Effector memory CD8-positive, alpha-beta T cell (primary cell): ENCODE measurements around the gene SLC35B2.

Experiments used
- ATAC-seq: fragments of 150-1000 bp; cut with Tn5 transposase; replicated peaks from 2 replicates; pipeline ENCODE4 v1.10.0; 2021; ENCODE audit warnings: mild to moderate bottlenecking, moderate library complexity
- DNase-seq, 3 experiments: peaks; one replicate each; pipeline ENCODE4 v3.0.0; 2021
- H3K27ac Mint-ChIP-seq, 2 donors: one replicate each; pipeline ENCODE4 v1.8.0; 2022; ENCODE audit warnings: mild to moderate bottlenecking in 2 of 2, mixed read lengths in 2 of 2, moderate library complexity in 2 of 2
- H3K27me3 Mint-ChIP-seq, 2 donors: one replicate each; pipeline ENCODE4 v1.8.0; 2022; ENCODE audit warnings: mixed read lengths in 2 of 2
- H3K36me3 Mint-ChIP-seq: one replicate; pipeline ENCODE4 v1.8.0; 2022; ENCODE audit warnings: mild to moderate bottlenecking, moderate library complexity, mixed read lengths; ENCODE audit not compliant: insufficient read depth
- H3K4me1 Mint-ChIP-seq, 2 donors: one replicate each; pipeline ENCODE4 v1.8.0; 2022; ENCODE audit warnings: low read depth in 2 of 2, mixed read lengths in 2 of 2
- H3K4me3 Mint-ChIP-seq, 2 donors: one replicate each; pipeline ENCODE4 v1.8.0; 2022; ENCODE audit warnings: mild to moderate bottlenecking in 2 of 2, mixed read lengths in 2 of 2, moderate library complexity in 2 of 2
- H3K9me3 Mint-ChIP-seq, 2 donors: one replicate each; pipeline ENCODE4 v1.8.0; 2022; ENCODE audit warnings: mixed read lengths in 2 of 2
- total RNA-seq, 9 experiments: gene quantifications; one replicate each; lab custom pipeline; 2026; lab: John Stamatoyannopoulos, UW

Gene SLC35B2
- 15.5 to 37.1 (median 28.9) reads per million in 9 experiments for total RNA-seq

- no peaks in the 10 kb centered on the region for H3K9me3 Mint-ChIP-seq
- H3K36me3 Mint-ChIP-seq: peaks cover 85% of the 10 kb centered on the region
- peak; percentile 80 for ATAC-seq
- H3K4me3 Mint-ChIP-seq: peak within 1 kb of the TSS; percentile 85 to 88
- H3K4me1 Mint-ChIP-seq: peaks cover 50 to 59% of the 10 kb centered on the region in 2 donors
- peak within 1 kb of the TSS; percentile 83 to 91 for H3K27ac Mint-ChIP-seq
- no peaks in the 10 kb centered on the region for H3K27me3 Mint-ChIP-seq
- DNase-seq: peak; percentile 56 to 71 (median 60)
Observed at GRCh38 chr6:44257025-44257752, at the start of gene SLC35B2. SLC35B2 (minus strand) TSS chr6:44257528; CDS start chr6:44257410, 118 bp downstream.

- DNase-seq (no peak), ATAC-seq (no peak)
- Mint-ChIP-seq H3K4me3 (no peak overlapping the region), H3K9me3 (no peaks in the 10 kb centered on the region), H3K4me1 (peaks cover 2 to 18% of the 10 kb centered on the region in 2 donors), H3K27me3 (no peaks in the 10 kb centered on the region), H3K36me3 (peaks cover 24% of the 10 kb centered on the region), H3K27ac (peak overlapping the region in 1 of 2 donors; percentile 13)
Observed at GRCh38 chr6:44306710-44307109, 49.4 kb upstream of the SLC35B2 start.

- Mint-ChIP-seq H3K4me3 (no peak overlapping the region), H3K9me3 (no peaks in the 10 kb centered on the region), H3K27me3 (no peaks in the 10 kb centered on the region), H3K27ac (peak overlapping the region in 1 of 2 donors; percentile 19), H3K4me1 (peaks cover 2 to 13% of the 10 kb centered on the region in 2 donors), H3K36me3 (peaks cover 24% of the 10 kb centered on the region)
- ATAC-seq (no peak), DNase-seq (no peak)
Observed at GRCh38 chr6:44305200-44305725, 47.9 kb upstream of the SLC35B2 start.

GRCh38 chr6:44304282-44305199 lies 47.2 kb upstream of the SLC35B2 start:
- DNase-seq: peak; percentile 28 to 37 (median 33)
- Mint-ChIP-seq H3K4me1 (peaks cover 0 to 6% of the 10 kb centered on the region in 2 donors), H3K4me3 (no peak overlapping the region), H3K27ac (no peak overlapping the region), H3K36me3 (peaks cover 17% of the 10 kb centered on the region), H3K9me3 (no peaks in the 10 kb centered on the region), H3K27me3 (no peaks in the 10 kb centered on the region)
- ATAC-seq: peak; percentile 69

GRCh38 chr6:44303842-44304241 lies 46.5 kb upstream of the SLC35B2 start:
- peaks cover 13% of the 10 kb centered on the region for H3K36me3 Mint-ChIP-seq
- H3K27ac Mint-ChIP-seq: no peak overlapping the region
- DNase-seq: no peak
- no peak for ATAC-seq
- peaks cover 0 to 6% of the 10 kb centered on the region in 2 donors for H3K27me3 Mint-ChIP-seq
- no peak overlapping the region for H3K4me3 Mint-ChIP-seq
- H3K4me1 Mint-ChIP-seq: peaks cover 3 to 5% of the 10 kb centered on the region in 2 donors
- H3K9me3 Mint-ChIP-seq: no peaks in the 10 kb centered on the region

GRCh38 chr6:44302856-44303255 lies 45.5 kb upstream of the SLC35B2 start:
- peaks cover 4 to 5% of the 10 kb centered on the region in 2 donors for H3K4me1 Mint-ChIP-seq
- peaks cover 11% of the 10 kb centered on the region for H3K36me3 Mint-ChIP-seq

GRCh38 chr6:44301782-44302564 lies 44.6 kb upstream of the SLC35B2 start:
- no peak overlapping the region for H3K4me3 Mint-ChIP-seq
- H3K36me3 Mint-ChIP-seq: peaks cover 11% of the 10 kb centered on the region
- ATAC-seq: no peak

More at GRCh38 chr6:44302856-44303255, 45.5 kb upstream of the SLC35B2 start:
- peaks cover 0 to 14% of the 10 kb centered on the region in 2 donors for H3K27me3 Mint-ChIP-seq
- ATAC-seq (no peak), DNase-seq (no peak)
- no peak overlapping the region for H3K4me3 Mint-ChIP-seq
- H3K27ac Mint-ChIP-seq: no peak overlapping the region
- H3K9me3 Mint-ChIP-seq: no peaks in the 10 kb centered on the region

GRCh38 chr6:44301106-44301505 lies 43.8 kb upstream of the SLC35B2 start:
- Mint-ChIP-seq H3K36me3 (peaks cover 9% of the 10 kb centered on the region), H3K27me3 (peaks cover 10 to 32% of the 10 kb centered on the region in 2 donors), H3K4me1 (peaks cover 13 to 14% of the 10 kb centered on the region in 2 donors), H3K9me3 (no peaks in the 10 kb centered on the region), H3K4me3 (no peak overlapping the region), H3K27ac (no peak overlapping the region)
- DNase-seq: no peak
- no peak for ATAC-seq

More at GRCh38 chr6:44301782-44302564, 44.6 kb upstream of the SLC35B2 start:
- no peak for DNase-seq
- Mint-ChIP-seq H3K9me3 (no peaks in the 10 kb centered on the region), H3K27me3 (peaks cover 1 to 23% of the 10 kb centered on the region in 2 donors), H3K27ac (no peak overlapping the region), H3K4me1 (peaks cover 5 to 6% of the 10 kb centered on the region in 2 donors)

- ATAC-seq (no peak), DNase-seq (no peak)
- H3K36me3 Mint-ChIP-seq: peaks cover 8% of the 10 kb centered on the region
- H3K4me3 Mint-ChIP-seq: no peak overlapping the region
- H3K27me3 Mint-ChIP-seq: peaks cover 17 to 39% of the 10 kb centered on the region in 2 donors
- H3K9me3 Mint-ChIP-seq: no peaks in the 10 kb centered on the region
- H3K4me1 Mint-ChIP-seq: peaks cover 8 to 14% of the 10 kb centered on the region in 2 donors
- H3K27ac Mint-ChIP-seq: no peak overlapping the region
Observed at GRCh38 chr6:44300292-44300823, 43.0 kb upstream of the SLC35B2 start.

GRCh38 chr6:44298864-44299263 lies 41.5 kb upstream of the SLC35B2 start:
- peaks cover 11% of the 10 kb centered on the region for H3K36me3 Mint-ChIP-seq
- H3K27ac Mint-ChIP-seq: no peak overlapping the region
- H3K4me1 Mint-ChIP-seq: peaks cover 8 to 14% of the 10 kb centered on the region in 2 donors
- peak overlapping the region in 1 of 2 donors; percentile 28 for H3K4me3 Mint-ChIP-seq
- peaks cover 31 to 54% of the 10 kb centered on the region in 2 donors for H3K27me3 Mint-ChIP-seq
- no peak for DNase-seq
- no peak for ATAC-seq
- no peaks in the 10 kb centered on the region for H3K9me3 Mint-ChIP-seq

- H3K27ac Mint-ChIP-seq: no peak overlapping the region
- DNase-seq (no peak), ATAC-seq (no peak)
Observed at GRCh38 chr6:44298055-44298803, 40.9 kb upstream of the SLC35B2 start.

More at GRCh38 chr6:44298055-44298803, 40.9 kb upstream of the SLC35B2 start:
- peaks cover 38 to 61% of the 10 kb centered on the region in 2 donors for H3K27me3 Mint-ChIP-seq
- H3K4me3 Mint-ChIP-seq: peak overlapping the region; percentile 37 to 51
- peaks cover 8 to 14% of the 10 kb centered on the region in 2 donors for H3K4me1 Mint-ChIP-seq
- H3K9me3 Mint-ChIP-seq: no peaks in the 10 kb centered on the region
- H3K36me3 Mint-ChIP-seq: peaks cover 11% of the 10 kb centered on the region
